Measurements from ENCODE around the gene NSL1.

GRCh38 chr1:212699625-212700222 is 91.9 kb downstream of the NSL1 start, which contains the start of gene BATF3:
- no peak for TF ChIP-seq CTCF (IDR thresholded peaks at IDR 0.05; ENCODE audit: low read depth, low read length)
- no peak for TF ChIP-seq POLR2A (IDR thresholded peaks at IDR 0.05; ENCODE audit: extremely low read depth, insufficient read length)

All from NB4 (cell line).